BJ (cell line): ENCODE measurements around the gene RABGAP1L. TPM values are rescaled to one million over a fixed set of nuclear protein-coding genes. Genes with fewer than 3 reads are reported as not detected.

Experiments used
- CTCF ChIA-PET: fragments of 350-600 bp; formaldehyde crosslinking; extraction: SDS; loops from one replicate; lab custom pipeline; 2021; ENCODE audit warnings: antibody characterized with exemption, inconsistent platforms; lab: Yijun Ruan, JAX
- POLR2A ChIA-PET: fragments of 300-600 bp; sonication (Branson Sonifier 250); formaldehyde crosslinking; extraction: SDS; loops from one replicate; lab custom pipeline; 2021; ENCODE audit warnings: antibody characterized with exemption; lab: Charles Lee
- DNase-seq: peaks from one replicate; pipeline ENCODE4 v3.0.0-alpha.2; 2011; ENCODE audit warnings: low read depth
- H3K27me3 ChIP-seq: 2 replicates; pipeline ENCODE4 v1.6.0; 2011; ENCODE audit warnings: low read length; ENCODE audit not compliant: control insufficient read depth, insufficient read depth
- H3K36me3 ChIP-seq: 2 replicates; pipeline ENCODE4 v1.5.1; 2011; ENCODE audit warnings: low read length; ENCODE audit not compliant: control insufficient read depth, insufficient read depth
- H3K4me3 ChIP-seq: 2 replicates; pipeline ENCODE4 v1.5.1; 2011; ENCODE audit warnings: low read depth, mild to moderate bottlenecking, control low read depth, low read length
- CTCF ChIP-seq: IDR thresholded peaks from 2 replicates; pipeline ENCODE4 v1.5.1; 2011; ENCODE audit warnings: low read depth, mild to moderate bottlenecking, control low read depth, inconsistent platforms, low read length, moderate library complexity; ENCODE audit not compliant: insufficient read depth
- polyA plus RNA-seq: library from polyadenylated mRNA; depleted of rRNA; stranded (reverse); fragments of >200 nt; gene quantifications from 2 replicates; pipeline ENCODE4 v1.2.3, GENCODE V29; 2011

RABGAP1L gene
- polyA plus RNA-seq, 1 experiment, result 15.9 TPM

GRCh38 chr1:174818014-174818616, 658.8 kb downstream of the RABGAP1L start:
- CTCF ChIA-PET, result no interaction called here
- DNase-seq, result no peak
- TF ChIP-seq CTCF, result no peak
- Histone ChIP-seq H3K4me3 (no peak overlapping the region), H3K36me3 (no peaks in the 10 kb centered on the region), H3K27me3 (no peaks in the 10 kb centered on the region)
- POLR2A ChIA-PET, result no interaction called here

GRCh38 chr1:174818951-174819350, 659.6 kb downstream of the RABGAP1L start:
- Histone ChIP-seq H3K36me3 (no peaks in the 10 kb centered on the region), H3K4me3 (no peak overlapping the region), H3K27me3 (no peaks in the 10 kb centered on the region)
- ChIA-PET CTCF (no interaction called here), POLR2A (no interaction called here)
- DNase-seq, result no peak
- TF ChIP-seq CTCF, result no peak

DNA sequence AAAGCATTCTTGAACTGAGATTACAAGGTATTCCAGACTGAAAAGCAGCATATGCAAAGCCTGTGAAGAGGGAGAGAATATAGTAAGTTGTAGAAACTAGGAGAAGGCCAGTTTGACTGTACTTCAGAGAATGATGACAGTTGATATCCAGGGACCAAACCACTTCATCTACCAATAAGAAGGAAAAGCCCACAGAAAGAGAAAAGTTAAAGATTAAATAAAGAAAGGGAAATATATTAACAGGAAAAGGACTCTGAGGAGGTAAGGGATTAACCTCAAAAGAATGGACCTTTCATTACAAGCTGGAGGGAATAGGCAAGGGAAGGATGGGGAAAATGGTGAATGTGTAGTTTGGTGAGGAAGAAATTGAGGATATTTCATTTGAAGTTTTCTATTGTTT, 660.3 kb downstream of the RABGAP1L start:
- POLR2A ChIA-PET, result no interaction called here
- Histone ChIP-seq H3K27me3 (no peaks in the 10 kb centered on the region), H3K36me3 (no peaks in the 10 kb centered on the region), H3K4me3 (no peak overlapping the region)
- no peak for TF ChIP-seq CTCF
- CTCF ChIA-PET, result no interaction called here
- DNase-seq, result no peak

DNA sequence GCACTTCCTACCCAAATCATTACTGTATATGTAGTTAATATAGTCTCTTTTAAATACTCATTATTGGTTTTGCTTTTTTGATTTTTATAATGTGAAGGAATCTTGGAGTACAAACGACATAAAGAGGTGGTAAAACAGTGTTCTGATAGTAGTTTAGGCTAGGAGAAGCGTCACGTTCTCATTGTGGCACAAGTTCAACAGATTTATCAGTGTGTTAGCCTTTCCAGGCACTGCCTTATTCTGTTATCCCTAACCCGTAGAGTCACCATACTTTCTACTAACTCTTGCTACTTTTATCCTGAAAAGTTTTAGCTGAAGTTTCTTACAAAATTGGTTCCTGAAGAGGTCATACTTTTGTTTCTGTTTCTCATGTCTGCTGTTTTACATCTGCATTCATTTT, 665.8 kb downstream of the RABGAP1L start:
- no peak for TF ChIP-seq CTCF
- Histone ChIP-seq H3K36me3 (no peaks in the 10 kb centered on the region), H3K4me3 (no peak overlapping the region), H3K27me3 (no peaks in the 10 kb centered on the region)
- ChIA-PET POLR2A (no interaction called here), CTCF (no interaction called here)
- no peak for DNase-seq

GRCh38 chr1:174825806-174826205, 666.5 kb downstream of the RABGAP1L start:
- no peak for DNase-seq
- TF ChIP-seq CTCF, result no peak
- POLR2A ChIA-PET, result no interaction called here
- Histone ChIP-seq H3K27me3 (no peaks in the 10 kb centered on the region), H3K4me3 (no peak overlapping the region), H3K36me3 (no peaks in the 10 kb centered on the region)
- CTCF ChIA-PET, result no interaction called here
